NCI-H526 treated with DMSO at 0.1 percent for 48 hours (cell line): ENCODE data around the gene SNAI3.

Experiments
- DNase-seq: peaks from one replicate; lab custom pipeline; 2025; lab: John Stamatoyannopoulos, UW

The SNAI3 gene

DNA sequence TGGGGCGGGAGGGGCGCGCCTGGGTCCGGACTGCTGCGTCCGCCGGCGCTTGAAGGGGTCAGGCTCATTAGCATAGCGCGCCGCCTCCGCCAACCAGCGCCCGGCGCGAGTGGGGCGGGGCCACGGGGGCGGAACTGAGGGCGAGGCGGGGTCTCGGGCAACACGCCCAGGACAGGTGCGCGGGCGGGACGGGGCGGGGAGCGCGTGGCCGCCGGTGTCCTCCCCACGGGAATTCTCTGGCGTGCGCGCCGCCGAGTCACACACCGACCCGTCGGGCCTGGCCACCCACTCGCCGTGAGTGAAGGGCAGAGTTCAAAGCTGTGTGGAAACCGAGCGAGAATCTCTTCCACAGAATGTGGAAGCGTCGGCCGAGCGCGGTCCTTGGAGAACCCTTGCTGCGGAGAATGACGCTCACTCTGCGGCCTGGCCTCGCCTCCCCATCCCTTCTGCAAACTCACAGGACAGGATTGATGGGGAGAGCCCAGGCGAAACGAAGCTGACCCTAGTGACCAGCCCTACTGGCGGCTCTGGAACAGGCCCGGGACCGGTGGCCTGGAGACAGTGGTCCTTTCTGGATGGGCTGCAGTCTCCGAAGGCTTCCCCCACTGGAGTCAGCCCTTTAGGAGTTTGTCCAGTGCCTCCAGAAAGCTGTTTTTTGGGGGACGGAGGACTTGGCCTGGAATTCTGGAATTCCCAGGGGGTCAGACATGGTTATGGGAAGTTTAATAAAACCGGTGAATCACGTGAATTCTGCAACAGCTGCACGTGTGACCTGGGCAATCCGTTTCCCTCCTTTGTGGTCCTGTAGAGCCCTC is at the start of gene SNAI3:
SNAI3 (minus strand) TSS at position 69 of the 815 bp plus-strand sequence. CDS start 101 bp downstream, outside the sequence.
- DNase-seq, result peak; percentile 39

GRCh38 chr16:88736088-88736487 is 49.8 kb upstream of the SNAI3 start:
- DNase-seq, result no peak

GRCh38 chr16:88735616-88736015 is 49.3 kb upstream of the SNAI3 start:
- DNase-seq, result no peak

- DNase-seq, result no peak
Observed at GRCh38 chr16:88735121-88735520, 48.8 kb upstream of the SNAI3 start.

DNA sequence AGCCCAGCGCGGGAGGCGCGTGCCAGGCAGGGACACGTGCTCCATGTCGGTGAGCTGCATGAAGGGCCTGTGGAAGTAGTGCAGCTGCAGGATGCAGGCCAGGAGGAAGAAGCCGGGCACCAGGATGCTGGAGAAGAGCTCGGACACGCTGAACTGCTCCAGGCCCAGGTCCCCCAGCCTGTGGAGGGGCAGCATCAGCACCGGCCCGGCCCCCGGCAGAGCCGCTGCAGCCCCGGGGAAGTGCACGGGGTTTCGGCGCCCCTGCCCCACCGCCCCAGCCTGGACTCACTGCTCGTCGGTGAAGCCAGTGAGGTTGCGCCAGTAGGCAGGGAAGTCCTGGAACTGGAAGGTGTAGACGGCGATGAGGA is 48.0 kb upstream of the SNAI3 start:
- DNase-seq, result no peak

GRCh38 chr16:88733630-88734360 is 47.5 kb upstream of the SNAI3 start:
- no peak for DNase-seq

GRCh38 chr16:88732961-88733294 is 46.6 kb upstream of the SNAI3 start:
- no peak for DNase-seq

DNA sequence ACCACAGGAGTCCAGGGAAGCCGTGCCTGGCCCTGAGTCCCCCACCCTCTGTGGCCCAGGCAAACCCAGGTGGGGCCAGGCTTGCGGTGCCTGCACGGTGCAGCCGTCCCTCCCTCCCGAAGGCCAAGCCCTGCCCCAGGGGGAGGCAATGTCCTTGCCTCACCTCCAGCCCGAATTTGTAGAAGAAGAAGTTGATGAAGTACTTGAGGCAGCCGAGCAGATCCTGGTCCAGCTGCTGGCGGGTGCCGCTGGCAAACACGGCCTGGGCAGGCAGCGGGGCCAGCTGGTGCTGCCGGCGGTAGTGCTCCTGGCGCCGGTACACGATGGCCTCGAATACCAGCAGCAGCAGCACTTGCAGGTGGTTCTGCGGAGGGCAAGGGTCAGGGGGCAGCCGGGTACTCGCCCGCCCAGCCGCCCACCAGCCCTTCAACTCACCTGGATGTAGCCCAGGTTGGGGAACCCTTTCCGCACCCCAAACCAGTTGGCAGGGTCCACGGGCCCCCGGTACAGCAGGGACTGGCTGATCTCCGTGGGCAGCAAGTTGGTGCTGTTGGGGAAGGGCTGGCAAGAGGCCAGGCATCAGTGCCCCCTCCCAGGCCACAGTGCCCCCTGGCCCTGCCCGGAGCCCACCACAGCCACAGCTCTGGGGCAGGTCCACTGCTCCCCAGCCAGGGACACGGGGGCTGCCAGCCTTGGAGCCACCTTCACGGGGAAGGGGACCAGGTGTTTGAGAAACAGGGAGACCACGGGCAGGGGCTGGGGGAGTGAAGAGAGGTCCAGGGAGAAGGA is 46.1 kb upstream of the SNAI3 start:
- DNase-seq, result no peak

- DNase-seq, result no peak
Observed at GRCh38 chr16:88731699-88732098, 45.4 kb upstream of the SNAI3 start.

- no peak for DNase-seq
Observed at GRCh38 chr16:88730632-88731607, 44.6 kb upstream of the SNAI3 start.

DNA sequence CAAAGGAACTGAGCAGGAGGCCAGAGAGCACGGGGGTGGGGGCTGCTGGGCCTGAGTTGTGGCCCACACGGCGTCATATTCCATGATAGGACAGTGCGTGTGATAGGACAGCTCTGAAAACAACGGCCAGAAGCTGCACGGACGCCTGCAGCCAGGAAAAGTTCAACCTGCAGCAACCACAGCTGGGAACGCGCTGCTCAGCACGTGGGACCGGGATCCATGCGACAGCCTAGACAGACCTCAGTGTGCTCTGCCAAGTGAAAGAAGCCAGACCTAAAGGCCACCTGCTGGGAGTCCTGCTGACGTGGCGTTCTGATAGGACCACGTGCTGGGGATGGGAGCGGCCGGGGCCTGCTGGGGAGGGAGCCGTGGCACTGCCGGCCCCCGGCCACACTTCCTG is 41.6 kb upstream of the SNAI3 start:
- DNase-seq, result no peak

GRCh38 chr16:88726981-88727380 is 40.7 kb upstream of the SNAI3 start:
- no peak for DNase-seq

DNA sequence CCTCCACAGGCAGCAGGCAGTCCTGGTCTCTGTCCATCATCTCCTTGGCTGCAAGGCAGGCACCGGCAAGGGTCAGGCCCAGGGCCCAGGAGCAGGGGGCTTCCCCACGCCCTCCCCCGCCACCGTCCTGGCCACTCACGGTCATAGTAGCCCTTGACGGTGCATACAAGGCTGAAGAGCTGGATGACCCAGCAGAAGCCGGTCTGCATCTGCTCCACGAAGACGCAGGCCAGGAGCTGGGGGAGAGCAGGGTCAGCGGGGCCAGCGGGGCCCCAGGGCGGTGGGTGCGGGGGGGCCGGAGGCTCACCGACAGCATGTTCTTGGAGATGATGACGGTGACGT is 40.1 kb upstream of the SNAI3 start:
- no peak for DNase-seq

DNA sequence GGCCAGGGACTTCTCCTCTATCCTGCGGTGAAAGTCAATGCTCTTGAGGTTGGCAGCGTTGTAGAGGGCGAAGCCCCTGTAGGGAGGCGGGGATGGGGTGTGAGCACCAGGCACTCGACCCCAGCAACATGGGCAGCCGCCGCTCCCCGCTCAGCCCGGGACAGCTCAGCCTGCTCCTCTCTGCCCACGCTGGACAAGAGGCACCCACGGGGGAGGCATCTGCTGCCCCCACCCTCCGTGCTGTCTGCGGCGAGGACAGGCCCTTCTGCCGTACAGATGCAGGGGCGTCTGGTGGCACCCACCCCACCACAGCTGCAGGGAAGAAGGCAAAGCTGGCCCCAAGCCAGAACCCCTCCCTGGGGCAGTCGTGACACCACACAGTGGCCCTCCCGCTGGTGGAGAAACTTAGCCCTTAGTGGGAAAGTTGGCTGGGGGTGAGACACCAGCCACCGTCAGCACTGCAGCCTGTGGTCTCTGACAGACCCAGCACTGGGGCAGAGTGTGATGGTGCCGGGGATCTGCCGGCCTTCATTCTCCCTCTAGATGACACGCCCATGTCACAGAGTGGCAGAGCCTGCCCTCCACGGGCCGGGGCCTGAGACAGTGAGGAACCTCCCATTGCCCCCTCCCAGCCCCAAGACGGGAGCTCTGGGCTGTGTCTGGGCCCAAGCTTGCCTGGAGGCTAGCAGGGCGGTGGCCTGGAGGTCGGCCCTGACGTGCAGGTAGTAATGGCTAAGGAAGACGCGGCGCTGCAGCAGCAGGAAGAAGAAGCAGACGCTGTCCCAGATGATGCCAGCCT is 39.5 kb upstream of the SNAI3 start:
- DNase-seq, result no peak

DNA sequence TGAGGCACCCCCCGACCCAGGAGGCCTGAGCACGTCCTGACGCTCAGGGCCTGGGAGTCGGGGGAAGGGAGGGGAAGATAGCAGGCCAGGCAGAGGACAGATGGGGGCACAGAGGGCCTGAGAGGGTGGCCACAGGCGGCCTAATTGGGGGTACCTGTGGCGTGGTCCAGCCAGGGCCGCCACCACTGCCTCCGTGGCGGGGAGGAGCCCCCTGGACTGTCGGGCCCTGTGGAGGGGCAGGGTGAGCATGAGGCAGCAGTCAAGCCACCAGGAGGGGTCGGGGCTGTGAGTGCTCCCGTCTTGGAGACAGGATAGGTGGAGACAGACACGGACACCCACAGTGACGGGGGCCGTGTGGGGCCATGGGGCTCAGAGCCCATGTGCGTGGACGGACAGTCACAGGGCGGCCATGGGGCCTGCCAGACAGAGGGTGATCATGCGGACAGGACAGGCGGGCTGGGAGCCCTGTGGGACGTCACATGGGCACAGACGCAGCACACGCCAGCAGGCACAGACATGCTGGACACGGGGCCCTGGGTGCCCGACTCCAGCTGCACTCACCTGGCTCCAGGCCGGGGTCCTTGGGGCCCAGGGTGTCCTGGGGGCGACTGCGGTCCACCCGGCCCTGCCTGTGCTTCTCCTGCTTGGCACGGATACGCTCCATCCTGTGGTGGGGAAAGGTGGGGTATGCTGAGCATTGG is 38.7 kb upstream of the SNAI3 start:
- DNase-seq, result no peak

DNA sequence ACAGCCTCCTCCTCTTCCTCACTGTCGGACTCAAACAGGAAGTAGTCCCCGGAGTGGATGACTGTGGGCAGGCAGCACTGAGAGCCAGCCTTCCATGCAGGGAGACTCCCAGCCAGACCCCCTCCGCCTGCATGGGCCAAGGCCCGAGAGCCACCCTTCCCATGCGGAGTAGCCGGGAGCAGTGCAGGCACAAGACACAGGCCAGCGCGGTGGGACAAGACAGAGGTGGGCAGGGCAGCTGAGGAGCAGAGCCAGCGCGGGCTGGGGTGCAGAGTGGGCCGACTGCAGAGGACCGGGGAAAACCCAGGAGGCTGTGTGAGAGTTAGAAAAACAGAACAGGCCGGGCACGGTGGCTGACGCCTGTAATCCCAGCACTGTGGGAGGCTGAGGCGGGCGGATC is 37.6 kb upstream of the SNAI3 start:
- no peak for DNase-seq

GRCh38 chr16:88723507-88723887 is 37.2 kb upstream of the SNAI3 start:
- DNase-seq, result no peak

- DNase-seq, result no peak
Observed at GRCh38 chr16:88722784-88723506, 36.6 kb upstream of the SNAI3 start.
